LHCN-M2 (cell line): ENCODE data around the gene YPEL3. TPM values are rescaled to one million over a fixed set of nuclear protein-coding genes. Genes with fewer than 3 reads are reported as not detected.

Experiments
- DNase-seq: peaks from one replicate; pipeline ENCODE4 v3.0.0-alpha.2; 2012; ENCODE audit warnings: low read depth
- total RNA-seq: library from RNA; depleted of rRNA; stranded (reverse); fragments of >200 nt; gene quantifications from 2 replicates; pipeline ENCODE4 v1.2.3, GENCODE V29; 2014

The YPEL3 gene
- total RNA-seq, 1 experiment from 2014 or later = 14.2 TPM

DNA sequence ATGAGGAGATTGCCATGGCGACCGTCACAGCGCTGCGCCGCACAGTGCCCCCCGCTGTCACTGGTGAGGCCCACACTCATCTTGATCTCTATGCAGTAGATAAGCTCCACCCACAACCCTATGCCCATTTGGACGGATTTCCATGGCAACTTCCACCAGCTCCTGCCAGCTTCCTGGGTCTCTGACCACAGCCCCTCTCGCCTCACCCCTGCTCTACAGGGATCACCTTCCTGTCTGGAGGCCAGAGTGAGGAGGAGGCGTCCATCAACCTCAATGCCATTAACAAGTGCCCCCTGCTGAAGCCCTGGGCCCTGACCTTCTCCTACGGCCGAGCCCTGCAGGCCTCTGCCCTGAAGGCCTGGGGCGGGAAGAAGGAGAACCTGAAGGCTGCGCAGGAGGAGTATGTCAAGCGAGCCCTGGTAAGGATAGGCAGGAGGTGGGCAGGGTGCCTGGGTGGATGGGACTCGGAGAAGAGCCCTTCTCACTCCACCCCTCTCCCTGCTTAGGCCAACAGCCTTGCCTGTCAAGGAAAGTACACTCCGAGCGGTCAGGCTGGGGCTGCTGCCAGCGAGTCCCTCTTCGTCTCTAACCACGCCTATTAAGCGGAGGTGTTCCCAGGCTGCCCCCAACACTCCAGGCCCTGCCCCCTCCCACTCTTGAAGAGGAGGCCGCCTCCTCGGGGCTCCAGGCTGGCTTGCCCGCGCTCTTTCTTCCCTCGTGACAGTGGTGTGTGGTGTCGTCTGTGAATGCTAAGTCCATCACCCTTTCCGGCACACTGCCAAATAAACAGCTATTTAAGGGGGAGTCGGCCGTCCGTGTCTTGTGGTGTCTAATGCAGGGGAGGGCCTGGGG is 26.2 kb downstream of the YPEL3 start:
- DNase-seq = peak; percentile 23

- DNase-seq = peak; percentile 34
Measured at GRCh38 chr16:30068750-30069610, 27.0 kb downstream of the YPEL3 start.

DNA sequence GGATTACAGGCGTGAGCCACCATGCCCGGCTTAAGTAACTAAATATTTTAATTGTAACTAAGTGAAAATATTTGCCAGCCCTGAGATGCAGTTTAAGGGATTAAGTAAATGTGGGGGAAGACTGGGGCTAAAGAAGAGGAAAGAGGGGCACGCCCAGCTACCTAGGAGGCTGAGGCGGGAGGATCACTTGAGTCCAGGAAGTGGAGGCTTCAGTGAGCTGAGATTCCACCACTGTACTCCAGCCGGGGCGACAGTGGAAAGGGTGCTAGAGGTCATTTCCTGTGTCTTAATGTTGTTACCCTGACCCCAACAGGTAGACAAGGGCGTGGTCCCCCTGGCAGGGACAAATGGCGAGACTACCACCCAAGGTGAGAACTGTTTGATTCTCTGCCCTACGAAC is 27.7 kb downstream of the YPEL3 start:
- no peak for DNase-seq

GRCh38 chr16:30067584-30067916 is 28.5 kb downstream of the YPEL3 start:
- DNase-seq = no peak

DNA sequence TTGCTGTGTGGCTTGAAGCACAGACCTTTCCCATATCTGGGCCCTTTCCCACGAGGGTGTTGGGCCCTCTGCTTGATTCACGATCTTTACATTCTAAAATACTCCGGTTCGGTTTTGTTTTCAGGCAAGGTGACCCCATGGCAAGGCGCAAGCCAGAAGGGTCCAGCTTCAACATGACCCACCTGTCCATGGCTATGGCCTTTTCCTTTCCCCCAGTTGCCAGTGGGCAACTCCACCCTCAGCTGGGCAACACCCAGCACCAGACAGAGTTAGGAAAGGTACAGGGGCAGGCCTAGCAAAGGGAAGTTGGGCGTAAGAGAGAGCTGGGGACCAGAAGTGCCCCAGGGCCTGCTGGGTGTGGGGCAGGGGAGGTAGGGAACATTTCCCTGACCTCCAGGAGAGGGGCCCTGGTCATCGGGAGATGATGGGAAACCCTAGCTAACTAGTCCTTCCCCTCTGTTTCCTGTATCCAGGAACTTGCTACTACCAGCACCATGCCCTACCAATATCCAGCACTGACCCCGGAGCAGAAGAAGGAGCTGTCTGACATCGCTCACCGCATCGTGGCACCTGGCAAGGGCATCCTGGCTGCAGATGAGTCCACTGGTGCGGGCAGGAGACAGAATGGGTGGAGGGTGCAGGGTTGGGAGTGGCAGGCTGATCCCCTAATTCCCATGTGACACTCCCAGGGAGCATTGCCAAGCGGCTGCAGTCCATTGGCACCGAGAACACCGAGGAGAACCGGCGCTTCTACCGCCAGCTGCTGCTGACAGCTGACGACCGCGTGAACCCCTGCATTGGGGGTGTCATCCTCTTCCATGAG is 29.0 kb downstream of the YPEL3 start:
- peak; percentile 62 for DNase-seq

- peak; percentile 64 for DNase-seq
Measured at GRCh38 chr16:30065943-30066760, 29.9 kb downstream of the YPEL3 start.

- DNase-seq = peak; percentile 99
Measured at GRCh38 chr16:30065102-30065942, 30.7 kb downstream of the YPEL3 start, which contains the start of gene ALDOA. Gene ALDOA (plus strand): TSS chr16:30065760. CDS start chr16:30066898, 1,138 bp downstream.

DNA sequence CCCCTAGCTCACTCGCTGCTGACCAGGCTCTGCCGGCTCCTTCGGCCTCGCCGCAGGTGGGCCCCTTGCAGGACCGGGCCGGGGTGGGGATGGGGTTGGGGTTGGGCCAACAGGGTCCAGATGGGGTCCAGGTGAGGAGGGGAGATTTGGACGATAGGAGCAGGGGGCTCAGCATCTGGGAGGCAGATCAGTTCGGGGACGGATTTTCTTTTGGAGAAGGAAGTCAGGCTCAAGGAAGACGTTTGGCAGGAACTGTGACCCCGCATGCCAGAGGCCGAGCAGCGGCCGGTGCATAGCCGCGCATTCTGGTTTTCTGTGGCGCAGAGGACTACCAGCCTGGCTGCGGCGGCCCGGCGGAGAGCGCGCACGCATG is 31.3 kb downstream of the YPEL3 start:
- no peak for DNase-seq

- peak; percentile 64 for DNase-seq
Measured at GRCh38 chr16:30063893-30064728, 31.9 kb downstream of the YPEL3 start.

DNA sequence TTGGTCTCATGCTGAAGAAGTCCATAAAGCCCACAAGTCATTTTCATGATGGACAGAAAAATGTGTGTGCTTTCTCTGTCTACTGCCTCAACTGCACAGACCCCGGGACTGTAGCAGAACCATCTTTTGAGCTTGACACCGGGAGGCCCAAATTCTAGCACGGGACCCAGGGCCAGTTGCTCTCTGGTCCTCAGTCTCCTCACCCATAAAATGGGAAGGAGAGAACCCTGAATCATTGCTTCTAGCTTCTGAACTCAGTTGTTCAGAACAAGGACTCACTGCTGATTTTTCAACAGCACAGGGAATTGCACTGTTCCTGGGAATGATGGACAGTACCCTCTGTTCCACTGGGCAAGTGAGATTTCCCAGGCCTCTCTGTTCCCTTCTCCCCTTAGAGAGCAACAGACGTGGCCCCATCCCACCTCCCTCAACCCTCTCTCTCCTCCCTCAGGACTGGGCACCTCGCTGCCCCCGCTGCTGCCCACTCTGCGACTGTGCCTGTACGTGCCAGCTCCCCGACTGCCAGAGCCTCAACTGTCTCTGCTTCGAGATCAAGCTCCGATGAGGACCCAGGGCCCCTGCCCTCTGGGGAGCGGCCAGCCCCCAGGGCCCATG is 32.6 kb downstream of the YPEL3 start:
- peak; percentile 62 for DNase-seq

DNA sequence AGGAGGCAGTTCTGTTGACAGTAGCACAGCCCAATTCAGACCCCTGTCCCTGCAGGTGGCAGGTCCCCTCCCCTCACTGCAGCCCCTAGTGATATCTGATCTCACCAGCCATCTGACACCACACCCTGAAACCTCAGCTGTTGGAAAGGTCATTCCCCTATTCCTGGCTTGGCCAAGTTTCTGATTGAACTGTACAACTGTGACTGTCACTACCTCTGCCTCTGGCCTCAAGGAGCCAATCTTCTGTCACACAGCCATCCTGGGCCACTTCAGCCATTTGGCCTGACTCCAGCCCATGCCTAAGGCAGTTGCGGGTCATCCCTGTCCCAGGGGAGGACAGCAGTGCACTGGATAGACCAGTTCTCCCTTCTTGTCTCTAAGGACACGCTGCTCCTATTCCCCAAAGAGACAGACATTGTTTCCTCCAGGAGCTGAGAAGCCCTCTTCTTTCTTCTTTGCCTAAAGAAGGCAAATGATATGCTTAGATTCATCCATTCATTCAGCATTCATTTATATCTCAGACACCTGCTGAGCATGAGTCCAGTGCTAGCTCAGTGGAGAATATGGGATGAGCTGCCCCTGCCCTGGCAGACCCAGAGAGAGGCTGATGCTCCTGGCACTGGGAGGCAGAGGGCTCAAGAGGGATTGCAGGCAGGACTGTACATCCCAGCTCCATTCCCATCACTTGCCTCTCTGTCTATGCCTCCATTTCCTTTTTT is 35.0 kb downstream of the YPEL3 start:
- DNase-seq = peak; percentile 46

- no peak for DNase-seq
Measured at GRCh38 chr16:30060346-30060745, 35.7 kb downstream of the YPEL3 start.

DNA sequence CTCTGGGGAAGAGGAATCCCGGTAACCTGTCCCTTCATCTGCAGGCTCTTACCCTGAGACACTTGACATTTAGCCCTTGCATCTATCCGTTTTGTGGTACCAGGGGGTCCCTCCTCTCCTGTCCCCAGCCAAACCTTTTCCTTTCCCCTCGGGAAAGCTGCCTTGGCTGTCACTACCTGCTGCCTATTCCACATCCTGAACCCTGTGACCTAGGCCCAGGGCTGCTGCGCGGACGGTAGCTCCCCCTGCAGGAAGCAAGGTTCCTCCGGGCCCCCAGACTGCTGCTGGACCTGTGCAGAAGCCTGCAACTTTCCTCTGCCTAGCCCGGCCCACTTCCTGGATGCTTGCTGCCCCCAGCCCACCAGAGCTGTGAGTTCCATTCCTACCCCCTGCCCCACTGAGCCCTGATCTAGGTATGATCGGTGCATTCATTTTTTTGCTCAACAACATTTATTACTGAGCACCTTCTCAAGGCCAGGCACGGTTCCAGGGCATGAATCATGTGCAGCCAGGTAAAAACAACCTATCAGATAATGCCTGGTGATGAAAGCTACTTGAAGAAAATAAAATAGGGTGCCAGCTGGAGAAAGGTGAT is 41.0 kb downstream of the YPEL3 start:
- no peak for DNase-seq

GRCh38 chr16:30054451-30054850 is 41.6 kb downstream of the YPEL3 start:
- DNase-seq = no peak

- peak; percentile 46 for DNase-seq
Measured at GRCh38 chr16:30053376-30054015, 42.5 kb downstream of the YPEL3 start.

GRCh38 chr16:30052671-30053372 is 43.2 kb downstream of the YPEL3 start:
- peak; percentile 89 for DNase-seq
